Suprapubic skin (tissue), 3 donors: ENCODE results near the gene TENM3.

Experiments
- CTCF ChIP-seq, 2 donors: fragments of 200-600 bp in 1 of 2; fragments of 450-650 bp in 1 of 2; sonication (generic) in 1 of 2; IDR thresholded peaks; one replicate each; pipeline ENCODE4 v1.5.1; 2016 to 2019; ENCODE audit warnings: antibody characterized with exemption in 2 of 2, mild to moderate bottlenecking in 1 of 2, moderate library complexity in 1 of 2
- EP300 ChIP-seq: sonication (generic); formaldehyde crosslinking; IDR thresholded peaks from one replicate; pipeline ENCODE4 v1.6.1; 2017; ENCODE audit warnings: antibody characterized with exemption
- POLR2A ChIP-seq, 2 donors: fragments of 450-650 bp; IDR thresholded peaks; one replicate each; pipeline ENCODE4 v1.6.1; 2017; ENCODE audit warnings: antibody characterized with exemption in 2 of 2, mild to moderate bottlenecking in 2 of 2, moderate library complexity in 2 of 2

- TF ChIP-seq CTCF (IDR thresholded peaks at IDR 0.05), result no peak
- no peak for TF ChIP-seq POLR2A (IDR thresholded peaks at IDR 0.05)
- no peak for TF ChIP-seq EP300
Measured at GRCh38 chr4:182453830-182454229, 210.6 kb downstream of the TENM3 start.
